HepG2 (cell line): Measurements from ENCODE around the gene SBNO2.

ENCODE experiments used
- ARHGAP35 ChIP-seq: sonication (generic); formaldehyde crosslinking; IDR thresholded peaks from 2 replicates; pipeline ENCODE4 v1.9.0; 2022; ENCODE audit warnings: mild to moderate bottlenecking, inconsistent platforms, moderate library complexity, missing genetic modification reagents, borderline replicate concordance
- BHLHE40 ChIP-seq: IDR thresholded peaks from 2 replicates; pipeline ENCODE4 v1.6.1; 2011; ENCODE audit warnings: low read length, improper control_type of control experiment
- CTCF ChIP-seq: sonication (generic); formaldehyde crosslinking; IDR thresholded peaks from 2 replicates; pipeline ENCODE4 v1.5.0; 2020; ENCODE audit warnings: mild to moderate bottlenecking, missing genetic modification reagents, moderate library complexity
- POLR2A ChIP-seq, 2 experiments: IDR thresholded peaks; 2 replicates each; pipeline ENCODE4 v1.6.1; 2011; ENCODE audit warnings: low read depth in 2 of 2, low read length in 2 of 2, mild to moderate bottlenecking in 1 of 2, moderate library complexity in 1 of 2; ENCODE audit not compliant: insufficient read depth in 1 of 2
- STAG1 ChIP-seq: sonication (generic); formaldehyde crosslinking; IDR thresholded peaks from 2 replicates; pipeline ENCODE4 v1.4.0; 2020; ENCODE audit warnings: missing genetic modification reagents
- THAP9 ChIP-seq: sonication (generic); formaldehyde crosslinking; IDR thresholded peaks from 2 replicates; pipeline ENCODE4; 2020; ENCODE audit warnings: missing genetic modification reagents, mild to moderate bottlenecking, borderline replicate concordance
- ZNF274 ChIP-seq: sonication (generic); formaldehyde crosslinking; IDR thresholded peaks from 2 replicates; pipeline ENCODE4 v1.5.1; 2020; ENCODE audit warnings: mild to moderate bottlenecking, missing genetic modification reagents
- ZNF354B ChIP-seq: sonication (generic); formaldehyde crosslinking; IDR thresholded peaks from 2 replicates; pipeline ENCODE4 v1.8.0; 2022; ENCODE audit warnings: mild to moderate bottlenecking, missing genetic modification reagents
- TF ChIP-seq, protein P1 (sequence below): IDR thresholded peaks from 2 replicates; pipeline ENCODE4 v1.6.1; 2016; ENCODE audit warnings: missing compliant biosample characterization, missing genetic modification reagents, borderline replicate concordance

DNA sequence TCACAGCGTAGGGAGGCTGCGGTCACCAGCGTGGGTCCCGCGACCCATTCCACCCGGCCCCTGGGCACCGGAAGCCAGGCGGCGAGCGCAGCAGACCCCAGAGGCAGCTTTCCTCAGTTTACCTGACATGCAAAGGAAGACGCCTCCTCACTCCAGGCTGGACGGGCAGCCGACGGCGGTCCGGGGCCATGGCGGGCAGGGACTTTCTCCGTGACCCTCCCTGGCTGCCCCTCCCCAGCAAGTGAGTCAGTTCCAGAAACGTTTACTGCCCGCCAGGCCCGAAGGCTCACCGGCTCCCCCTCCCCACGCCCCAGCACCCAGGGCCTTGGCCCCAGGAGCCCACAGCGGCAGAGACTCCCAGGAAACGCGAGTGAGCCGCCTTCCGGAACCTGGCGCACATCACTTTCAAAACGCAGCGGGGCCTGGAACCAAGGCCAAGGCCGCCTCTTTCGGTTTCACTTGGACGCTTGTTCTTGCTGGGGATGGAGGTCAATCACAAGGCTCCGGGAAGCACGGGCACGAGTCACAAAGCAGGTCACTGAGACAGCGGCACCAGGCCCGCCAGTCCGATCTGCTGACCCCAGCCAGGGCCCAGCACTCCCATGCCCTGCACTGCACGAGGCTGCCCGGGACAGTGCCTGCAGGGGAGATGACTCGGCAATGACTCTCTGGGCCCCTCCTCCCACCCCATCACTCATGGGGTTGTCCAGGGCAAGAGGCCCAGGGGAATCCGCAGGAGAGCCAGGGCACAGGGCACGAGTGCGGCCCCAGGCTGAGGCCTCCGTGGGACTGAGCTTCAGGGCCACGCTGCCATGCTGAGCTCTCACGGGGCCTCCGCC lies 5.3 kb downstream of the SBNO2 start:
- TF ChIP-seq ZNF274 (CRISPR knock-in tag) (no peak), BHLHE40 (0 out of 2 replicates have a peak, but pooled peaks have one; percentile 12), POLR2A (IDR thresholded peaks at IDR 0.05; ENCODE audit: insufficient read depth in 1 of 2, low read depth in 2 of 2, low read length in 2 of 2) (no peak), THAP9 (no peak), CTCF (CRISPR knock-in tag) (no peak; the same call in 1 of the 2 replicates), ZNF354B (CRISPR knock-in tag) (no peak), ARHGAP35 (CRISPR knock-in tag) (no peak), STAG1 (no peak)
- TF ChIP-seq, protein P1, sequence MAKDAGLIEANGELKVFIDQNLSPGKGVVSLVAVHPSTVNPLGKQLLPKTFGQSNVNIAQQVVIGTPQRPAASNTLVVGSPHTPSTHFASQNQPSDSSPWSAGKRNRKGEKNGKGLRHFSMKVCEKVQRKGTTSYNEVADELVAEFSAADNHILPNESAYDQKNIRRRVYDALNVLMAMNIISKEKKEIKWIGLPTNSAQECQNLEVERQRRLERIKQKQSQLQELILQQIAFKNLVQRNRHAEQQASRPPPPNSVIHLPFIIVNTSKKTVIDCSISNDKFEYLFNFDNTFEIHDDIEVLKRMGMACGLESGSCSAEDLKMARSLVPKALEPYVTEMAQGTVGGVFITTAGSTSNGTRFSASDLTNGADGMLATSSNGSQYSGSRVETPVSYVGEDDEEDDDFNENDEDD (CRISPR knock-in tag): no peak
